D721Med (cell line): ENCODE results near the gene UBAP1.
"Not testable (repeated sequence)": the region's sequence is repeated elsewhere in the genome, so short reads cannot be mapped to it uniquely, and the experiment has no call there.

Experiments used
- DNase-seq: peaks from one replicate; pipeline ENCODE4 v3.0.0; 2011; ENCODE audit warnings: low spot score; ENCODE audit not compliant: insufficient read length
- FAIRE-seq: peaks from 2 replicates; lab custom pipeline; 2011; peaks lifted over from hg19 to GRCh38; lab: Jason Lieb, UNC
- CTCF ChIP-seq: IDR thresholded peaks from 2 replicates; pipeline ENCODE4 v1.5.1; 2012; ENCODE audit warnings: mild to moderate bottlenecking, control low read depth; ENCODE audit not compliant: insufficient read depth; ENCODE audit errors: missing control alignments

The UBAP1 gene

GRCh38 chr9:34179213-34180136 is 632 bp downstream of the UBAP1 start:
- TF ChIP-seq CTCF = no peak
- FAIRE-seq (no peak), DNase-seq (peak; percentile 51)

- no peak for TF ChIP-seq CTCF
- DNase-seq (no peak), FAIRE-seq (no peak)
These were observed 7.1 kb downstream of the UBAP1 start for GRCh38 chr9:34185778-34186551.

- FAIRE-seq (no peak), DNase-seq (no peak)
- no peak for TF ChIP-seq CTCF
These were observed 9.0 kb downstream of the UBAP1 start for GRCh38 chr9:34187891-34188240.

- no peak for DNase-seq
- no peak for FAIRE-seq
- TF ChIP-seq CTCF = peak; percentile 34
These were observed 12.4 kb downstream of the UBAP1 start for GRCh38 chr9:34190996-34191892.

GRCh38 chr9:34195143-34195542 is 16.3 kb downstream of the UBAP1 start:
- FAIRE-seq = no peak
- no peak for TF ChIP-seq CTCF
- no peak for DNase-seq

- FAIRE-seq, DNase-seq: not testable (repeated sequence)
These were observed 18.4 kb downstream of the UBAP1 start for GRCh38 chr9:34197286-34197685.
